CD4-positive, alpha-beta T cell treated with Interleukin-4 for 1 hour (primary cell): Measurements from ENCODE around the gene C1orf74.

Experiments used
- DNase-seq, 2 donors: peaks; one replicate each; pipeline ENCODE4 v3.0.0-alpha.2; 2020 to 2022

Gene C1orf74

DNA sequence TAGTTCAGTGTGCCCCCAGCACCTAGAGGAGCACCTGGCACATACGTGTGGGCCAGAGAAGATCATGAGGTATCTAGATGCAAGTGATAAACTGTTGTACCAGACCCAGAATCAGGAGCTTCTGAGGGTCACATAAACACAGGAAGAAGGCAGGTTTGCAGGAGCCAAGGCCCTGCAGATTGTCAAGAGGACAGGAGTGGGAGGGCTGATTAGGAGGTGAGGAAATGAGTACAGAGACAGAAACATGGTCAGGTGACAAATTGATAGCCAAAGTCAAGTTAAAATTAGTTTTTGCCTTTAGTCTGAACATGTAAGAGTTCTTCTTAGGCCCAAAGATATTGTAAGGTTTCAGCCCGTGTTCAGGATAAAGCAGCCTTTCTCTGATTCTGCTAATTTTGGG is 42.5 kb downstream of the C1orf74 start:
- no peak for DNase-seq

DNA sequence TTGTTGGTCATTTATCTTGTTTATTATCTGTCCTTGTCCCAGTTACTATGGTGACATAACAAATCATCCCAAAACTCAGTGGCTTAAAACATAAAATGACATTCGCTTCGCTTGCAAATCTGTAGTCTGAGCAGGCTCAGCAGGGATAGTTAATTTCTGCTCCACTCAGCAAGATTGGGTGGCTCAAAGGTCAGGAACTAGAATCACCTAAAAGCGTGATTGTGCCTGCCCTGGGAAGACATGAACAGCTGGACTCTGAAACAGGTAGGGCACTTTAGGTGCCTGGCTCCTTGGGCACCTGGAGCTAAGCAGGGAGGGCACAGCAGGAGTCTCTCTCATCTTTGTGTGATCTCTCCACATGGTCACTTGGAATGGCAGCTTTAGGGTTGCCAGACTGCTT is 43.2 kb downstream of the C1orf74 start:
- no peak for DNase-seq

DNA sequence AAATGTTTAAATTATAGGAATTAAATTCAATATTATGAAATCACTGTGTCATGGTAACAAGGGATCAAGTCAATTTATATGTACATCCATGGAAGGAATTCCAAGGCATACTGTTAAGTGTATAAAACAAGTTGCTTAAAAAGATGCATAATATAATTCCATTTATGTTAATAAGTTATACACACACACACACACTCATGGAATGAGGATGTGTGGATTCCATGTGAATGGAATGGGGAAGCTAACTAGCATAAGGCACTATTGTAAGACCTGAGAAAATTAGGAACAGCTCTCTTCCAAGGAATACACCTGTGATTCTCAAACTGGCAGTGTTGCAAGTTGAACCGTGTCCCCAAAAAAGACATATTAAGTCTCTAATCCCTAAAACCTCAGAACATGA is 46.1 kb downstream of the C1orf74 start:
- DNase-seq = no peak

DNA sequence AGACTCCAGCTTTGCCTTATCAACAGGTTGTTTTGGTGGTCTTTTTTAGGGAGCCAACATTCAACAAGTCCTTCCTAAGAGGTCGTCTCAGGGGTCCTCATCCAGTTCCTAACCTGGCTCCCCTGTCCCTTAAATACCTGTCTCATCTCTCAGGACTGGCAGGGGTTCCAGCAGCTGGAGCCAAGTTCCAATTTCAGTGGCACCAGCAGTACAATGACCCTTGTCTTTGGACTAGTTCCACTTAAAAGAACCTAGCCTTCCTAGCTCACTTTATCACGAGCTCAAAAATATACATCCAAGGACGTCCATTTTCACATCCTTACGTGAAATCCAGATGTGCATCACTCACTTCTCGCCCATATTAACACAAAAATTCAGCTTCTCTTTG is 47.2 kb downstream of the C1orf74 start:
- no peak for DNase-seq

DNA sequence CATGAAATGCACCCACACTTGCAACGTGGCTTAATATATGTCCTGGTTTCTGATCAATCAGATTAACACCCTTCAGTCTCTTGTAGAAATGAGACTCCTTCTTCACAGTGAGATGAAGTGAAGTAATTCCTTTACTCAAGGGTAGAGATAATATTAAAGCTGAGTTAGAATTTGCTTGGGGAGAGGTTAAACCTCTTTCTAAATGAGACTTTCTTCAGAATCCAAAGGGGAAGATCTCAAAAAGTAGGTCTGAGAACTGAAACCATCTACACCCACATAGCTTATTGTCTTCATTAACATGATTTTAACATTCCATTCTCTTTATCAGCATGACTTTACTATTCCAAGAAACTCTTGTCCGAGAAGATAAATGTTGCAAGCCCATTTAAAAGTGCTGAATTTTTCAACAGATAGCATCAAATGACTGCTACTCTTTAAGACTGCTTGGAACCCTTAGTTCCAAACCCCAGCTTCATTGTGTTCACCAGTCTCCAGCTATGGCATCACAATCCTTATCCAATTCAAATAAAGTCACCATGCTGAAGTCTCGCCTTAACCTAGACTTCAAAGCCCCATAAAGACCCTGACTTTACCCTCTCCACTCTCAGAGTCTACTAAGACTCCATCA is 47.8 kb downstream of the C1orf74 start:
- no peak for DNase-seq

DNA sequence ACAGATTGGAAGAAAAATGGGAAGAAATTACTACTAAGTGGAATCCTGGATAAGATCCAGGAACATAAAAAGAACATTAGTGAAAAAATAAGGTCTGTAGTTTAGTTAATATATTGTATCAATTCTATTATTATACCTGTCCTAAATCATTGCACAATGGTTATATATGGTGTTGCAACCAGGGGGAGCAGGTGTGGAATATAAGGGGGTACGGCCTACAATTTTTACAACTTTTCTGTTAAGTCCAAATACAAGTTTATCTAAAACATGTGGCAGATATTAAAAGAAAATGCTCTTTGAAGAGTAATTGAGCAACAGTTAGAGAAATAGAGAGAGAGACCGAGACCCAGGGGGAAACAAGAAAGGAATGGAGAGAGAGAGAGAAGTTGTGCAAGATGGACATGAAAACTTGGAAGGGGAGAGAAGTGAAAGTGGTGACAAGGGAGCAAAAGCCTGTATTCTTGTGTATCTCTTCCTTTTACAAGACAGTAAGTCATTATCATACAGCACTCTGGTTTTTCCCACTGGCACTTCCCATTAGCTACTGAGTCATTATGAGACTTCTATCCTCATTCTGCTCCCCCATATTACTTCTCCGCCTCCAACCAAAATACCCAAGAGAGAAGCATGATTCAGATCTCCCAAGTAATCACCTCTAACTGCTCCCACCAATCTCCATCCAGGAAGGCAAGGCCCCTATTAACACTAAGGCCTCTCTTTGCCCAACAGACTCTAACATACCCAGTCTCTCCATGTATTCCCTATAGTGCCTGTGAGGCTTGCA is 50.8 kb downstream of the C1orf74 start:
- no peak for DNase-seq

DNA sequence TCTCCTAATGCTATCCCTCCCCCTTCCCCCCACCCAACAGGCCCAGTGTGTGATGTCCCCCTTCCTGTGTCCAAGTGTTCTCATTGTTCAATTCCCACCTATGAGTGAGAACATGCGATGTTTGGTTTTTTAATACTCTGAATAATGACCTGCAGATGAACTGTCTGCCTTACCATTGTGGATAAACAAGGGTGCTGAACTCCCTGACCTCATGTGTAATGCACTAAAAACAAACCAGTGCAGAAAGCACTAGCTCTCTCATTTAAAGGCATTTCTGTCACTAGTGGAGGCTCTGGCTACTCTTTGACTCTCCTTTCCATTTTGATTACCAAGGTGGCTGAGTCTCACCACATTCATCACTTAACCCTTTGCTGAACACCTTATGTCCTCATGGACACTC is 51.6 kb downstream of the C1orf74 start:
- DNase-seq = no peak

DNA sequence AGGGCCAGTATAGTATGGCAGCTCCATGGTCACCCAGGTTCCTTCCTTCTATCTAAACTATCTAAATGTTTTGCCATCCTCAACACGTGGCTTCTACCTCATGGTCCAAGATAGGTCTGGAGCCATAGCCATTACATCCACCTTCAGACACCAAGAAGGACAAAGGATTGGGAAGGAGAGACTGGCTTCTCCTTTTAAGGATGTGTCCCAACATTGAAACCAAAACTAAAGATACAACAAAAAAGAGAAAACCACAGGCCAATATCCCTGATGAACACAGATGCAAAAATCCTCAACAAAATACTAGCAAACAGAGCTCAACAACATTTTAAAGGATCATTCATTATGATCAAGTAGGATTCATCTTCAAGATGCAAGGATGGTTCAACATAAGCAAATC is 54.9 kb downstream of the C1orf74 start:
- DNase-seq = no peak
